GM19452 (cell line): ENCODE results near the gene NIPSNAP3A.

Experiments
- ATAC-seq: cut with Tn5 transposase; IDR thresholded peaks from one replicate; pipeline ENCODE4 v1.9.1; 2021; ENCODE audit not compliant: unreplicated experiment

Gene NIPSNAP3A

DNA sequence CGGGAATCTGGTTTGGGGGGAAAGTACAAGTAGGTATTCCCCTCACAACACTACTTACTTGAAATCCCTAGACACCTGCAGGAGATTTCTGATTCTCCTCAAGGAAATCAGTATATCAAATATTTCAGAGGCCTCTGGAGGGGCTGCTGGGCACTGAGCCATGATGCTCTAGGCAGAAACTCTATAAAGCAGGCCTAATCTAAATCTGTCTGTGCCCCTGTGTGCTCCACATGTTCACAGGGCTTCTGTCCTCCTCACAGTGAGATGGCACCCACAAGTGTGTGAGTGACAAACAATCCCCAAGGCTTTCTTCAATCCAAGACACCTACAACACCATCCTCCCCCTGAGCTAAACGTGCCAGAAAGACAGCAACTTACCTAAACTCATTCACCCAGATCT lies 55.4 kb downstream of the NIPSNAP3A start:
- ATAC-seq, result no peak

DNA sequence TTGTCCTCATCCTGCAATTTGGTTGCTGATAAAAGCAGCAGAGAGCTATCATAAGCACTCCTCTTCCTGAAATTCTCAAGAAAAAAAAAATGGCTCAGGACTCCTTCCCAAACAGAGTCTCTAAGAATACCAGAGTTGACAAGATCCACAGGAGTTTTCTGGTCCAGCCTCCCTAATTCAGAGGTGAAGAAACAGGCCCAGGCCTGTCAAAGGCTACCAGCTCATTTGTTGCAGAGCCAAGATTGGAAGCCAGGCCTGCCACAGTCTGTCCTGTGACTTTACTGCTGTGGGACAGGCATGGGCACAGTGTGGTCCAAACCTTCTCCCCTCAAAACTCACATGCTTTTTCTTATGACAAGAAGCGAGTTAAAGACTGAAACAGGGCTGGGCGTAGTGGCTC lies 58.0 kb downstream of the NIPSNAP3A start:
- ATAC-seq, result no peak

DNA sequence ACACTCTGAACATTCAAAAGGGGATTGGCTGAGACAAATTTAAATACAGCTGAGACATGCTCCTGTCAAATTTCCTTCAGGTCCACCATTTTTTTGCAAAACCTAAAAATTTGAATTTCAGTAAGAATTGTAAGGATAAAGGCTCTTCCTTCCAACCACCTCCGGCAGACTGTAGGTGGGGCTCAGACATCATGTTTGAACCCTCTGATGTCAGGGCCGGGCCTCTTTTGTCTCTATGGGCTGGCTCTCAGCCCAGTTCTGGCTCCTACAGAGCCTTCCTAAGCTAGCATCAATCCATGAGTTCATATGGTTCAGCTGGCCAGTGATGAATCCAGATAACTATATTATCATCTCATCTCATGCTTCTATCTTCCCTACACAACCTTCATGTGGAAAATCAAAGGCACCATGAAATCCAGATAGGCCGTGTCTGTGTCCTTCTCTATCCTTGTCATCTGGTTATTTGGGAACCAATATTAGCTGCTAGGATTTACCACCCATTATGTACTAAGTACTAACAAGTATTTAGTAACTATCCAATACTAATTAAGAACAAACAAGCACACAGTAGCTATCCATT lies 60.6 kb downstream of the NIPSNAP3A start:
- no peak for ATAC-seq
